Medulla oblongata (tissue), 1 donor: ENCODE measurements around the gene CST9.
"Not testable (repeated sequence)": the region's sequence is repeated elsewhere in the genome, so short reads cannot be mapped to it uniquely, and the experiment has no call there.

Source experiments
- DNase-seq: peaks from one replicate; pipeline ENCODE4 v3.0.0-alpha.2; 2015; ENCODE audit errors: extremely low spot score

The CST9 gene

GRCh38 chr20:23637282-23638221 is 31.8 kb upstream of the CST9 start, which contains the start of gene CST3:
TSS of gene CST3 (minus strand) at chr20:23637955. CDS start at chr20:23637862, 93 bp downstream.
- DNase-seq = peak; percentile 81

- DNase-seq = no peak
Observed at GRCh38 chr20:23636908-23637281, 31.2 kb upstream of the CST9 start.

- no peak for DNase-seq
Observed at GRCh38 chr20:23636182-23636907, 30.6 kb upstream of the CST9 start.

GRCh38 chr20:23635768-23636090 is 30.0 kb upstream of the CST9 start:
- not testable (repeated sequence) for DNase-seq

GRCh38 chr20:23634985-23635767 is 29.5 kb upstream of the CST9 start:
- no peak for DNase-seq

GRCh38 chr20:23634044-23634801 is 28.5 kb upstream of the CST9 start:
- no peak for DNase-seq

GRCh38 chr20:23632711-23633573 is 27.2 kb upstream of the CST9 start:
- DNase-seq = no peak

GRCh38 chr20:23631981-23632710 is 26.4 kb upstream of the CST9 start:
- DNase-seq = peak; percentile 60

- no peak for DNase-seq
Observed at GRCh38 chr20:23631226-23631822, 25.6 kb upstream of the CST9 start.

- DNase-seq = no peak
Observed at GRCh38 chr20:23630392-23630849, 24.7 kb upstream of the CST9 start.

GRCh38 chr20:23629542-23630391 is 24.1 kb upstream of the CST9 start:
- DNase-seq = no peak

GRCh38 chr20:23629017-23629541 is 23.4 kb upstream of the CST9 start:
- DNase-seq = no peak

- no peak for DNase-seq
Observed at GRCh38 chr20:23628402-23629016, 22.8 kb upstream of the CST9 start.

GRCh38 chr20:23627501-23627900 is 21.8 kb upstream of the CST9 start:
- no peak for DNase-seq

- no peak for DNase-seq
Observed at GRCh38 chr20:23626040-23626620, 20.4 kb upstream of the CST9 start.

- DNase-seq = no peak
Observed at GRCh38 chr20:23625236-23625964, 19.7 kb upstream of the CST9 start.

GRCh38 chr20:23624324-23624691 is 18.6 kb upstream of the CST9 start:
- DNase-seq = no peak
